Left ventricle myocardium inferior (tissue), 1 donor: Measurements from ENCODE around the gene PIK3CA. TPM values are rescaled to one million over a fixed set of nuclear protein-coding genes. Genes with fewer than 3 reads are reported as not detected.

Source experiments
- DNase-seq: peaks from one replicate; pipeline ENCODE4 v3.0.0-alpha.2; 2020
- H3K27ac ChIP-seq: fragments of 200-600 bp; replicated peaks from 2 replicates; pipeline ENCODE4 v1.8.0; 2021
- H3K27me3 ChIP-seq: fragments of 200-600 bp; 2 replicates; pipeline ENCODE4 v1.8.0; 2021; ENCODE audit warnings: low read depth
- H3K36me3 ChIP-seq: fragments of 200-600 bp; 2 replicates; pipeline ENCODE4 v1.8.0; 2021
- H3K4me1 ChIP-seq: fragments of 200-600 bp; 2 replicates; pipeline ENCODE4 v1.8.0; 2021
- H3K4me3 ChIP-seq: fragments of 200-600 bp; 2 replicates; pipeline ENCODE4 v1.8.0; 2021; ENCODE audit warnings: mild to moderate bottlenecking, moderate library complexity
- H3K9me3 ChIP-seq: fragments of 200-600 bp; replicated peaks from 2 replicates; pipeline ENCODE4 v1.8.0; 2021
- intact Hi-C: fragments of 100-400 bp; cut with micrococcal nuclease; formaldehyde crosslinking; loops from one replicate; pipeline ENCODE4 v1.11.0; 2022
- total RNA-seq: library from RNA; stranded (reverse); fragmentation: NEBNext Ultra II Directional; extraction: Animal tissue kit (Norgen Biotek cat#: 25700); gene quantifications from one replicate; pipeline ENCODE4 v1.2.1, GENCODE V29; 2021
- TF ChIP-seq, protein P1 (sequence below): fragments of 200-600 bp; IDR thresholded peaks from 2 replicates; pipeline ENCODE4 v1.8.0; 2021; ENCODE audit warnings: antibody characterized with exemption, mild to moderate bottlenecking, borderline replicate concordance
- donor health status: DM: no; HTN: yes; CAD: no; lungs with severe emphysema.

The PIK3CA gene
- total RNA-seq, 1 donor from 2014 or later: 19.6 TPM

DNA sequence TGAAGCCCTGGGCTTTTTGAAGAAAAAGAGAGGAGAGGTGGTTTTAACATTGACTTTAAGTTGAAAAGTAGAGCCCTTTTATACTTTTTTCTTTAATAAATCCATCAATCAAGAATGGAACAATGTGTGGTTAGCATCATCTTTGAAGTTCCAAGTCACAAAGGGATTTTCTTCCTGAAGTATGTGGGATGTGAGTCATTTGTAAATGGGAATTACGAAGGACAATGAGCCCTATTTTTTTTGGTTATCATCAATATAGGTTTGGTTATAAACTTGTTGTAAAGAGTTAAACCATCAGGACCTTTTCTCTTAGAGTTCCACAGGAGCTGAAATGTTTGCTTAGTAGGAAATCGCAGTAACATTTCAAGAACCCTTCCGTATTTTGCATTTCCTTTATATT lies 38.3 kb downstream of the PIK3CA start:
- Histone ChIP-seq H3K4me1 (peaks cover 82% of the 10 kb centered on the region), H3K9me3 (no peaks in the 10 kb centered on the region)

DNA sequence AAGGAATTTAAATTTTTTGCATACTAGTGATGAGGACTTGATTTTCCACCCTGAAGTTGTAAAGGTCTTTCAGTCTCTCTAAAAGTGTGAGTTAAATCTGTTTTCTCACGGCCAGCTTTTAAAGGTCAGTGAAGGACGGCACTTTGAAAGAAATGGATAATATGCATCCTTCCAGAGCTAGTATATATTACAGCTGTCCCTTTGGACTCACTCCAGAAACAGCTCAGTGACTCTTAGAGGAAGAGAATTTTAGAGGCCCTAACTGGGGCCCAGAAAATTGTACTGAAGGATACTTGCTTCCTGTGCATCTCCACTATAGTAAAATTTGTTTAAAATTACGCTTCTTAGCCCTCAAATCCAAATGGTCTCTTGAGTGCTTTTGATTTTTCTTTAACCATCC lies 41.6 kb downstream of the PIK3CA start:
- intact Hi-C loops: no loop called here
- no peaks in the 10 kb centered on the region for H3K9me3 ChIP-seq
- no peaks in the 10 kb centered on the region for H3K36me3 ChIP-seq
- no peaks in the 10 kb centered on the region for H3K27me3 ChIP-seq
- no peak overlapping the region for H3K4me3 ChIP-seq
- H3K4me1 ChIP-seq: peaks cover 74% of the 10 kb centered on the region
- H3K27ac ChIP-seq: peak overlapping the region; percentile 47
- no peak for DNase-seq
- TF ChIP-seq, protein P1, sequence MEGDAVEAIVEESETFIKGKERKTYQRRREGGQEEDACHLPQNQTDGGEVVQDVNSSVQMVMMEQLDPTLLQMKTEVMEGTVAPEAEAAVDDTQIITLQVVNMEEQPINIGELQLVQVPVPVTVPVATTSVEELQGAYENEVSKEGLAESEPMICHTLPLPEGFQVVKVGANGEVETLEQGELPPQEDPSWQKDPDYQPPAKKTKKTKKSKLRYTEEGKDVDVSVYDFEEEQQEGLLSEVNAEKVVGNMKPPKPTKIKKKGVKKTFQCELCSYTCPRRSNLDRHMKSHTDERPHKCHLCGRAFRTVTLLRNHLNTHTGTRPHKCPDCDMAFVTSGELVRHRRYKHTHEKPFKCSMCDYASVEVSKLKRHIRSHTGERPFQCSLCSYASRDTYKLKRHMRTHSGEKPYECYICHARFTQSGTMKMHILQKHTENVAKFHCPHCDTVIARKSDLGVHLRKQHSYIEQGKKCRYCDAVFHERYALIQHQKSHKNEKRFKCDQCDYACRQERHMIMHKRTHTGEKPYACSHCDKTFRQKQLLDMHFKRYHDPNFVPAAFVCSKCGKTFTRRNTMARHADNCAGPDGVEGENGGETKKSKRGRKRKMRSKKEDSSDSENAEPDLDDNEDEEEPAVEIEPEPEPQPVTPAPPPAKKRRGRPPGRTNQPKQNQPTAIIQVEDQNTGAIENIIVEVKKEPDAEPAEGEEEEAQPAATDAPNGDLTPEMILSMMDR: no peak

More for the DNA sequence above, 38.3 kb downstream of the PIK3CA start:
- H3K4me3 ChIP-seq: no peak overlapping the region
- TF ChIP-seq, protein P1: no peak
- H3K27me3 ChIP-seq: no peaks in the 10 kb centered on the region
- DNase-seq: no peak
- H3K36me3 ChIP-seq: no peaks in the 10 kb centered on the region
- intact Hi-C loops: no loop called here
- no peak overlapping the region for H3K27ac ChIP-seq

DNA sequence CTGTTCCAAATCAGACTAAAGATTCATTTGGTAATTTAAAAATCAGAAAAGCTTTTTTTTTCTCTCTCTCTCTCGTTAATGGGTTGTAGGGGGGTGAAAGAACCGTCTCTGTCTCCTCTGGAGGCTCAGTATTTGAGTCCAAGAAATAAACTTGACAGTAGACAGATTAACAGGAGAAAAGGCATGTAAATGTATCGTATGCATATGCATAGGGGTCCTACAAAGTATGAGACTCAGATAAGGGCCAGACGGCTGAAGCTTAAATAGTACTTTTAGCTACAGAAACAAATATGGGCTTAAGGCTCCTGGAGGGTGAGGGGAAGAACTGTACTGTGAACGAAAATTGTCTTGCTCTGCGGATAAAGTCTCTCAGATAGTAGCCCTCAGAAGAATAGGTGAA lies 42.4 kb downstream of the PIK3CA start:
- Histone ChIP-seq H3K36me3 (no peaks in the 10 kb centered on the region), H3K9me3 (no peaks in the 10 kb centered on the region), H3K27me3 (no peaks in the 10 kb centered on the region), H3K27ac (peak overlapping the region; percentile 47), H3K4me1 (peaks cover 74% of the 10 kb centered on the region), H3K4me3 (no peak overlapping the region)
- intact Hi-C loops: no loop called here
- no peak for DNase-seq
- TF ChIP-seq, protein P1: no peak

DNA sequence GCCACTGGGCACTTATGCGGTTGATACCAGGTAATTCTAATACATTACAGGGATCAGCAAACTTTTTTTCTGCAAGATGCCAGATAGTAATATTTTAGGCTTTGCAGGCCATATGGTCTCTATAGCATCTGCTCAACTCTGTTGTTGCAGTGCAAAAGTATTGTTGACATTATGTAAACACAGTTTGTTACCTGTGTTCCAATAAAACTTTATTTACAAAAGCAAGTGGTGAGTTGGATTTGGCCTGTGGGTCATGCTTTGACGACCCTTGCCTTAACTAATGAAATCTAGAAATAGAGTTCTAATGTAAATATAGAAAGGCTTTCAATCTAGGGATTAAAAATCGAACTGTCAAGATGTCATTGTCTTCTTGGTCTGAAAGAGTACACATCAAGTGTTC lies 44.4 kb downstream of the PIK3CA start:
- TF ChIP-seq, protein P1: no peak
- intact Hi-C loops: no loop called here
- no peak for DNase-seq
- Histone ChIP-seq H3K4me1 (peaks cover 73% of the 10 kb centered on the region), H3K27me3 (no peaks in the 10 kb centered on the region), H3K4me3 (no peak overlapping the region), H3K9me3 (no peaks in the 10 kb centered on the region), H3K36me3 (no peaks in the 10 kb centered on the region), H3K27ac (no peak overlapping the region)

DNA sequence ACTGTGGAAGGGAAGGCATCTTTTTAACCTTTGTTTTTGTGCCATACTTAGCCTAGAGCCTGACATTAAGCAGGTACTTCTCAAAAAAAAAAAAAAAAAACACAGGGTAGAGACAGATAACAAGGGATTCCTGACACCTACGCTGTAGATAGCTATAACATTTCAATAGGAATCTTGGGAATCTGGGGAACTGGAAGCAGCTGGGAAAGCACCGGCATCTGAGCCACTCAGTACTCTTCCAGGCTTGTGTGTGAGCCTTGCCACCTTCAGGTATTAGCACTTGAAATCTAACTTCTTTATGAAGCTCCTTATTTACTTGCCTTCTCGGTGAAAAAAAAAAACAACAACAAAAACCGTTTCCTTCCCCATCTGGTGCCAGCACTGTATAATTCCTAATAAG lies 46.8 kb downstream of the PIK3CA start:
- Histone ChIP-seq H3K4me3 (no peak overlapping the region), H3K27ac (peak overlapping the region; percentile 13), H3K36me3 (no peaks in the 10 kb centered on the region), H3K27me3 (no peaks in the 10 kb centered on the region), H3K9me3 (no peaks in the 10 kb centered on the region), H3K4me1 (peaks cover 59% of the 10 kb centered on the region)
- no peak for DNase-seq
- TF ChIP-seq, protein P1: no peak
- intact Hi-C loops: no loop called here

DNA sequence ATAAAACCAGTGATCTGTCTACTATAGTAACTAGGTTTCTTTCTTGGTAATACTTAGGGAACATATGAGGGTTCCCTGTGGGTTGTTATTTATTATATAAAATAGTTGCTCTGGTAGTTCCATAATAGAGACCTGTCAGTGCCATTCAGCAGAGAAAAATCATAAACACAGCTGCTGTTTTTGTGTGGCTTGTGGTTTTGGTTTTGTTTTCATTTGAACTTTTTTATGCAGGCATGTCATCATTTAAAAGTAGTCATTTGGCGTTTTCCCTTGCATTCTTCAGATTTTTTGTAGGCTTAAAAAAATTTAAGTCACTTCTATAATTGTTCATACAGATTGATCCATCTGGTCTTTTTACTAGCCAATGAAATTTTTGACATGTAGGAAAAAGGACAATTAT lies 47.9 kb downstream of the PIK3CA start:
- H3K27ac ChIP-seq: peak overlapping the region; percentile 13
- no peak overlapping the region for H3K4me3 ChIP-seq
- TF ChIP-seq, protein P1: no peak
- no peaks in the 10 kb centered on the region for H3K9me3 ChIP-seq
- H3K4me1 ChIP-seq: peaks cover 48% of the 10 kb centered on the region
- peaks cover 9% of the 10 kb centered on the region for H3K36me3 ChIP-seq
- DNase-seq: no peak
- H3K27me3 ChIP-seq: no peaks in the 10 kb centered on the region
- intact Hi-C loops: no loop called here
